GM21526 (cell line): ENCODE measurements around the gene PI4KA.
"Not testable (repeated sequence)": the region's sequence is repeated elsewhere in the genome, so short reads cannot be mapped to it uniquely, and the experiment has no call there.

Experiments
- ATAC-seq: cut with Tn5 transposase; IDR thresholded peaks from one replicate; pipeline ENCODE4 v1.9.1; 2021; ENCODE audit warnings: moderate library complexity; ENCODE audit not compliant: unreplicated experiment, low FRiP score

Gene PI4KA

DNA sequence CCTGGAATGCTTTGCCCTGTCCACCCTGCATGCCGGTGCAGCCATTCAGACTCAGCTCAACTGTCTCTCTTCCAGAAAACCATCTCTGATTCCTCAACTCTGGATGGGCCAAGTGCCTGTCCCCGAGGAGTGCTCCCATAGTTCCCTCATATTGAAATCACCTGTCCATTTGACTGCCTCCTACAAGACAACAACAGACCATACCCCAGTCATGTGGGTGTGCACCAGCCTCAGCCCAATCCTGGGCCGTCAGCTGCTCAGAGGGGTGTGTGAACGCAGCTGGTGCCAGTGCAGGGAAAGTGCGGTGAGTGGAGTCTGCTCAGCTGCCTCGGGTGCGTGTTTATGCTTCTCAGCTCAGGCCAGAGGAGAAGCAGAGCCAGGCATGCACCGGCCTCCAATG, 126.2 kb downstream of the PI4KA start:
- not testable (repeated sequence) for ATAC-seq

DNA sequence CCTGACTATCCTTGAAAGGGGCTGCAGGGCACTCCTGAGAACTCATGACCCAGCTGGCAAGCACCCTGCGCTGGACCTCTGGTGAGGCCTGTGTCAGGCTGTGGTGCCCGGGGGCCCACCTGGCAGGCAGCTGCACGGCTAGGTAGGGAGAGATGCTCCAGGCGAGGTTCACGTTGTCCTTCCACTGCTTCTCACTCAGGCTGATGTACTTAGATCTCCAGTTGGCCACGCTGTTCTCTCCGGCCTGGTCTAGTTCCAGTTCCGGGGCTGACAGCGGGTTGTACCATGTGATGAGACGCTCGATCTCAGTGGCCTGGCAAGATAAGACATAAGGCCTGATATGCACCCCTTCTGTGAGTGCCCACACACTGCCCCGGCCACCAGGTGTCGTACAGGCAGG, 129.4 kb downstream of the PI4KA start:
- no peak for ATAC-seq

DNA sequence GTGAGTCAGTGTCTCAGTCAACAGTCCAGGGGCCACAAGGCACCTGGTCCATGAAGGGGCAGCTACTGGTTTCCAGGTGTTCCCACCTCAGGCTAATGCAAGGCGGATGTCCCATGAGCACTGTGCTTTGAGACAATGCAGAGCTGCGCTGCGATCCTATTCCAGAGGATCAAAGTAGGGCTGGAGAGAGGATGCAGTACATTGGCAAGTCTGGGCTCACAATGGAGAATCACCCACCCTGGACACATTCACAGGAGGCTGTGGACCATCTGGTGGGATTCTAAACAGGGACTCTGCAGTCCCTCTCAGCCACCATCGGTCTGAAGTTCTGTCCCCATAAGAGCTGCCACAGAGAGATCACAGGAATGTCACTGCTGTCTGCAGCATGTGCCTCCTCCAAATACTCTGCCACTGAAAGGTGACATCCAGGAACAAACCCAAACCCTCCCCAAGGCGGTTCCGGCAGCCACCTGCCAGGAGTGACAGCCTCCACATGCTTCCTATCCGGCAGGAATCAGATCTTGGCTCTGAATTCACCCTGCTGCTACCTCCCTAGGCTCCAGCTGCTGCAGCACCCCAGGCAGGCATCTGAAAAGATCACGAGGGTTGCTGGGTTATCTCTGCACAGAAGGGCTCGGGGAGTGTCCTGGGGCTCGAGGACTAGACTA, 130.0 kb downstream of the PI4KA start:
- ATAC-seq, result no peak

DNA sequence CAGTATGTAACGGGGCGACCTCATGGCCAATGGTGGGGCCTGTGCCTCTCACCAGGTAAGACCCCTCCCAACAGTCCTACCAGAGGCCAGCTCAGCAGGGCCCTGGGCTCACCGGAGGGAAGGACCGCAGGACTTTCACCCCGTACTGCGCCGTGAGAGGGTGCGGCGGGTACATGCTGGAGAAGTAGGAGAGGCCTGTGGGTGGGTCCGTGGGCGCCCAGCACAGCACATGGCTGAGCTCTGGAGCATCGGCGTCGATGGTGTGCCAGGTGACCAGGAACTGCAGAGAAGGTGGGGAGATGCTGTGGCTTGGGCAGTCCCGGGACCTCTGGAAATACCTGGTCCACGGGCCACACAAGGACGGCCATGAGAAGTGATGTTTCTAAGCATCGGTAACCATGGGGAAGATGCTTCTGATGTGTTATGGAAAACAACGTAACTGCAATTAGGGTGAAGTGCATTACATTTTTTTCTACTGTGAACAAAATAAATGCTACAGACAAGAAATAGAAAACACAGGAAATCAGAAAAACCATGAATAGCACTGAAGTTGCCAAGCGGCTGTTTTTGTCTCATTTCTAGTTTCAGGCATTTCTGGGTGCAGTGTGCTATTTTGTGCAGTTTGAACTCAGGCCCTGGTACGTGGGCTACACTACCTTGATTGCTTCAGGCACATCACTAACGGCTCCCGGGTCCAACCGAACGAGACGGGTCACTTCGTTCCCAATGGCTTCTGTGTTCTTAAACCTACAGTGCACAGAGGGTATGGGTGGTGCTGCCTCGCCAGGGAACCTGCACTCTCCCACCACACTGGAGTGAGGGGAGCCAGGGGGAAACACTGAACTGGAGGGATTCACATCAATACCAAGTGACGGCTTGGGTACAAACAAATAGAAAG, 131.2 kb downstream of the PI4KA start:
- no peak for ATAC-seq

DNA sequence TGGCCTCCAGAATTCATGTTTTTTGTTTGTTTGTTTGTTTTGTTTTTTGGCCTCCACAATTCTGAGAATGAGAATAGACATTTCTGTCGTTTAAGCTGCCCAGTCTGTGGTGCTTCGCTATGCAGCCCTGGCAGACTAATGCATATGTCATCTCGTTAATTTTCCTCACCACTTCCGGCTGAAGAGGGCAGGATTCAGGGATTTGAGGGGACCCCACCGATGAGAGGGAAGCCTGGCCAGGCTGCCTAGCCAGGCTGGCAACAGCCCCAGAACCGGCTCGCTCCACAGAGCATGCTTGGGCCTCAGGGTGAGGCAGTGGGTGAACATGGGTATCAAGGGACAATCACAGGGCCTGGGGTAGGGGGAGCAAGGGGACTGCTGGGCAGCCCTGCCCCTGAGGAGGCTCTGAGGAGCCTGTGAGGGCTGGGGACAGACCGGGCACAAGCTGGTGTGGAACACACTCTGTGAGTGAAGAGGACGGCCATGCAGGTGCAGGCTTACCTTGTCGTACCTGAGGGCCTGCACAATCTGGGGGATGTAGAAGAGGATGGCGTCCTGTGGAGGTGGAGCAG, 132.5 kb downstream of the PI4KA start:
- ATAC-seq, result no peak

DNA sequence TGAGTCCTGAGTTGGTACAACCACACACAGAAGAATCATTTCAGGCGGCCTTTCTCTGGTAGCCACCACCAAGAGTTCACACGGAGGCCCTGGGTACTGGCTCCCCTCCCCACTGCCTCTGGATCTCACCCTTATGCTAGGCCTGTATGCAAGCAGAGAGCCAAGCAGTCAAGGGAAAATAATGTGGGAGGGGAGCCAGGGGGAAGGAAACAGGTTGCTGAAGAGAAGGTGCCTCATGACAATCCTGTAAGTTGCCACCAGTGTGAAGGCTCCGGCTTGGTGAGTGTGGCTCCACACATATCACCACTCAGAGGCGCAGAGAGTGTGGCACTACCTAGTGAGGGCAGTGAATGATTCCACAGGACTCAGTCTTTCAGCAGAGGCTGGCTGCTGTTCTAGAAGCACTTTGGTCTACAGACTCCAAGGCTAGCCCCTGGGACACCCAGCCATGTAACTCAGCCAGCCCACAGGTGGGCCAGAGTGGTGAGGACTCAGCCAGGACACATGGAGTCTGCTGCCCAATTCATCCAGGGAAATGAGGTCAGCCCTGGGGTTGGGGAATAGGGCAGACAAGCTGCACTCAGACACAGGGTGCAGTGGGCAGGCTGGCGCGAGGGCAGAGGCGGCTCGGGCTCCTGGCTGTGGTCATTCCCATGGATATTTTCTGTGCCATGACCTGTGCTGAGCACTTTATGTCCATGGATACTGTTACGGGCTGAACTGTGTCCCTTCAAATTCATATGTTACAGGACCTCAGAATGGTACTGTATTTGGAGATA, 133.7 kb downstream of the PI4KA start:
- ATAC-seq, result no peak

DNA sequence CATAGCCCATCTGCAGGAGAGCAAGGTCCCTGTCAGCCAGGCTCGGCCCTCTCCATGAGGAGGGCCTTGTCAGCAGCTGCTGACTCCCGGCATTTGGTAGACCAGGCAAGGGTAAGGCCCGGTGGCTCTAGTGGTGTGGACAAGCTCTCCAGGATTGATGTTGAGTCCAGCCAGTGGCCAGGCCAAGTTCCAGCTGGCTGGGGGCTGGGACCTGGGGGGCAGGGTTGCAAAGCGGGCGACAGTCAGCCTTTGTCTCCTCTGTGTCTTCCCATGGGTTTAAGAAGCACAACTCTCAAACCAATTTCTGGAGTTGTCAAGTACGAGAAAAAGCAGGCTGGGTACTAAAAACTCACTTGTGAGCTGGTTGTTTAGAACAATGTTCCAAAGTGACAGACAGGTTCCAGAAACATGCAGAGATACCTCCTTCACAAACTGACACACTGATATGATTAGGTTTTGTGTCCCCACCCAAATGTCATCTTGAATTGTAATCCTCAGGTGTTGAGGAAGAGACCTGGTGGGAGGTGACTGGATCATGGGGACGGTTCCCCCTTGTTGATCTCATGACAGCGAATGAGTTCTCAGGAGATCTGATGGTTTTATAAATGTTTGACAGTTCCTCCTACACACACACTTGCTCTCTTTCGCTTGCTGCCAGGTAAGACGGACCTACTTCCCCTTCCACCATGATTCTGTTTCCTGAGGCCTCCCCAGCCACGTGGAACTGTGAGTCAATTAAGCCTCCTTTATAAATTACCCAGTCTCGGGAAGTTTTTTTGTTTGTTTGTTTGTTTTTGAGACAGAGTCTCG, 137.0 kb downstream of the PI4KA start:
- ATAC-seq, result no peak

DNA sequence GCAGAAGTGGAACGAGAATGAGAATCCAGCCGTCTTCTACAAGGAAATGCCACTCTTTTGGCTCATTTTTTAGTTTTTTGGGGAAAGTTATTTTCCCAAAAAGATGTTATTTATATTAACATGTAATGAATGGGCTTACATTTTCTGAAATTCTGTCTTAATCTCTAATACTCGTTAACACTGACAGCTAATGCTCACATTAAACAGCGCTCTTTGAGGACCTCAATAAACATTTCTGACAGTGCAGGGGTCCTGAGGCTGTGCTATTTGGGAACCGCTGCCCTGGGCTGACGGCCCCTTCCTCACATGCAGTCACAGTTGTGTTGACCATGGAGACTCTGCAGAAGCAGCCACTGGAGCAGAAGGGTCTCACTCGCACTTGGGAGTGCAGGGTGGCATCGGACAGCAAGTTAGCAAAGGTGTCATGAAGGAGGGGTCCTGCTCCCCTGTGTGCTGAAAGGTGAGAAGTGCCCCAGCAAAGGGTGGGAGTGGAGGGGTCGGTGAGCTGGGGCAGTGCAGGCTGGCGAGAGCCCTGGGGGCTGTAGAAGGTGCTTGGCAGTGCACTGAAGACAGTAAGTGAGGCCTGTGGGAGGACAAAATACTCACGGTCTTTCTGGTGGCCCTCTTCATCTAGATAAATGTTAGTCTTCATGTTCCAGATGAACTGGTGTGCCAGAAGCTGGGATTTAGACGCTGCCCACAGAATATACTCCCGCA, 137.8 kb downstream of the PI4KA start:
- ATAC-seq, result no peak

DNA sequence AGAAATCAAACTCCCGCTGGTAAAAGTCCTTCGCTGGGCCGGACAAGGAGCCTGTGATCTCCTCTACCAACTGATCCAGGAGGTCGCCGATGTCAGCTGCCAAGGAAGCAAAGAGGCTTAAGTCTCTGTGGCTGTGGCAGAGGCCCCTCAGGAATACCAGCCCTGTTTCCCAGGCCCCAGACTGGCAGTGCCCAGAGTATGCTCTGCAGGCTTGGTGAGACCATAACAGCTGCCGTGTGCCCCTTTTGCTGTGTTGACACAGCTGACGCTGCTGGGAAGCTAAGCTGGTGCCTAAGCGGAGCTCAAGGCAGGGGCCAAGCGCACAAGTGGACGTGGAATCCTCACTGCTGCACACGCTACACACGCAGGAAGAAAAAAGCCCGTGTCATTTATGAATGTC, 139.9 kb downstream of the PI4KA start:
- ATAC-seq, result not testable (repeated sequence)

DNA sequence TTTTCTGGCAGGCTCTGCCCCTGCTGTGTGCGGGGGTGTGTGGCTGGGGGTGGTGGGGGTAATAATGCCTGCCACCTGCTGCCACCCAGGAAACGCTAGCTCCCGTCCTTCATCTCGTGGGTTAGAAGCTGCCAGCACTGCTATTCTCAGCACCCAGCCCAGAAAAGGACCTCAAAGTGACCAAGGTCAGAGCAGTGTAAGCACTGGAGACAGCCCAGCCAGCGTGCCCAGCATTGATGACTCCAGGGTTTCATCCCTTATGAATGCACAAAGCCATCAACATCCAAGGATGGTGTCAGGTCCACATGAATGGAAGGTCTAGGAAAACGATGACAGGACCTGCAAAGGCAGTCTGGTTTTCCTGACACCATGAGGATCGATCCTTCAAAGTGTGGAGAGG, 140.6 kb downstream of the PI4KA start:
- ATAC-seq, result not testable (repeated sequence)

DNA sequence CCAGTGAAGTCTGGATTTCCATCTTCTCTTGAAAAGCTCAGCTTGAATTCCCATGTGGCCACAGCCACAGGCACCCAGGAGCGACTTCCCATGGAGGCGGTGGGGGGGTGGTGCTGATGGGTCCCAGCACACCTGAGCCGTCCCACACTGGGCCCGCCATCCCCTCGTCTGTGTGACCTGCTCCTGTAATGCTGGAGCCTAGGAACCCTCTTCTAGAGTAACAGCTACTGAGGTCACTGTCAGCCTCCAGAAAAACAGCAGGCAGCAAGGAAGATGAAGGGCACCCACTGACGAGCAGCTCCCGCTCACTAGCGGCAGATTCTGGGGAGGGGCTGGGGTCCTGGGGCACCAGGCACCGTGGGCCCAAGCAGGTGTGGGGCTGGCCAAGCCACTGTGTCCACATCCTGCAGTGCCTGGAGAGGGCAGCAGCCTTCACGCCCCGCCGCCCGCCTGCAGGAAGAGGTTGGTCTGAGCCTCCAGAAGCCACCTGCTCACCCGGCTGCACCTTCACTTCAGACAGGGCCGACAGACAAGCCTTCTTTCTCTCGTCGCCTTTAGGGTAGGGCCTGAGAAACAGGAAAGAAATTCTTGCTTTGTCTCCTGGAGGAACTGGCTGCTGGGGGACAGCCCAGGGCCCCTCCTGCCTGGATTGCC, 141.3 kb downstream of the PI4KA start:
- ATAC-seq, result not testable (repeated sequence)

DNA sequence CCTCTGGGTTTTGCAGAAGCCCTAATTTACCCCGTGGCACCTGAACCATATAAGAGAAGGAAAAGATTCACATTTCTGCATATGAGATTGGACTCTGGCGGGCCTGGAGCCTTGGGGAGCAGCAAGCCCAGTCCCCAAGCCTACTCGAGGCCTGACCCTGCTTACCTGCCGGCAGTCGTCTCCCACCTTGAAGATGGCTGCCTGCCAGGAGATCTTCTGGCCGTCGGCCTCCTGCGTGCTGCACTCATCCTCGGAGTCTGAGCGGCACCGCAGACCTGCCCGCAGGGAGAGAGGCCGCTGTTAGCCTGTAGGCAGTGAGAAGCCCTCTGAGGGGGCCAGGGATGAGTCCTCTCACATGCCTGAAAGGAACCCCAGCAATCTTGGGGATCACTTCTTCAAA, 145.5 kb downstream of the PI4KA start:
- not testable (repeated sequence) for ATAC-seq

DNA sequence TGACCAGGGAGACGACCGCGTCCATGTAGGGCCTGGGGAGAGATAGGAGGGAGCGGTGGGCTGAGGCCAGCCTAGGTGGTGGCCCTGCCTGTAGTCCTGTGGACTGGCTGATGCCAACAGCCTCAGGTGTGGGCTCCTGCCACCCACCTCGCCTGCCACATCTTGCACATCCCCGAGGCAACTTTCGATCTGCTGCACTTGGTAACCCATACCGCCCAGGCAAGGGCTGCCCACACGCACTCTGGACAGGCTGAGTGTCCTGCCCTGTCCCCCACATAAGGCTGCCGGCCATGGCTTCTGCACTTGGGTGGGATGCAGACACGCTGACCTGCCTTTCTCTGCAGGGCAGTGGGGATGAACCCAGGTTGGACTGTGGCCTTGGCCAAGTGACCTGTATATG, 148.6 kb downstream of the PI4KA start:
- not testable (repeated sequence) for ATAC-seq

DNA sequence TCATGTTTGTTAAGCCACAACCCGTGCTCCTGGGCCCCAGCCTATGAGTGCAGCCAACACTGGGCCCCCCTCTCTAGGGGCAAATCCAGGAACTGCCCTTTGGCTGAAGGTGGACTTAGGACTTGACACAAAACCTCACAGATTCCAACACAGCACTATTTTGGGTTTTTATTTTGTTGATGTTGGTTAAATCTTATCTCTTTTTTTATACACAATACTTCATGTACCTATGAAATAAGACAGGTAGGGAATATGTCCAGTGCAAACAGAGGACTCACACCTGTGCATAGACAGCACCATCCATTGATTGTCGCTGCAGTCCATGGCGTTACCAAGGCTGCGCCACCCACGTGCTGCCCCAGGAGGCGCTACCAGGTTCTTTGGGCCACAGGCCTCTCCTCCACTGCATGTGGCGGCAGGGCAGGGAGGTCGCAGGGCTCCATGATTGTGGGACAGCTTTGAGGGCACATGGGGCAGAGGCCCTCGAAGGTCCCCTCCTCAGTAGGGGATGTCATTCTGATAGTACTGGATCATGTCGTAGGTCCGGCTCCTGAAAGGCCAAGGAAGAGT, 151.0 kb downstream of the PI4KA start:
- ATAC-seq, result not testable (repeated sequence)

DNA sequence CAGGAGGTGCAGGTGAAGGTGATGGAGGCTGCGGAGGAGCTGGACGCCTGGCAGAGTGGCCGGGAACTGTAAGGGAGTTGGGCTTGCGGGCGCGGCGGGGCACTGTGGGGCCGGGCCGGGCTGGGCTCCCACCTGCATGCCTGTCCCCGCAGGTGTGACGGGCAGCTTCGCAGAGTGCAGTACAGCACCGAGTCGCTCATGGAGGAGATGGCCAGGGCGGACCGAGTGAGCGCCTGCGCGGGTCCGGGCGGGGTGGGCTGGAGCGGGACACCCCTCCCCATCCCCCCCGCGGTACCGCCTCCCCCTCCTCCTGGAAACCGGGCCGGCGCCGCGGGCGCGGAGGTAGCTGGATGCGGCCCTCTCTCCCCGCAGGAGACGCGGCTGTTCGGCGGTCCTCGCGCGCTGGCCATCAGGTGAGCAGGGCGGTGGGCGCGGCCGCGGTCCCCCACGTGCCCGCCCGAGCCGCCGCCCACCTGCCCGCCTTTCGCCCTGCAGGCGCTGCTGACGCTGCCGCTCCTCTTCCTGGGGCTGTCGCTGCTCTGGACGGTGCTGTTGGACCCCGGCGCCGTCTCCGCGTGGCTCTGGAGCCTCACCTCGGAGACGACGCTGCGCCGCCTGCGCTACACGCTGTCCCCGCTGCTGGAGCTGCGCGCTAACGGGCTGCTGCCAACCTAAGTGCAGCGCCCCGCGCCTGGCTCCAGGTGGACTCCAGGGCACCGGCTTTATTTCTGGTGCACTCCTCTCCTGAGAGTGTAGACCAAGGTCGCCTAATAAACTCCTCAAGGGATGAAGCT, 154.6 kb downstream of the PI4KA start:
- peak; percentile 4 for ATAC-seq

DNA sequence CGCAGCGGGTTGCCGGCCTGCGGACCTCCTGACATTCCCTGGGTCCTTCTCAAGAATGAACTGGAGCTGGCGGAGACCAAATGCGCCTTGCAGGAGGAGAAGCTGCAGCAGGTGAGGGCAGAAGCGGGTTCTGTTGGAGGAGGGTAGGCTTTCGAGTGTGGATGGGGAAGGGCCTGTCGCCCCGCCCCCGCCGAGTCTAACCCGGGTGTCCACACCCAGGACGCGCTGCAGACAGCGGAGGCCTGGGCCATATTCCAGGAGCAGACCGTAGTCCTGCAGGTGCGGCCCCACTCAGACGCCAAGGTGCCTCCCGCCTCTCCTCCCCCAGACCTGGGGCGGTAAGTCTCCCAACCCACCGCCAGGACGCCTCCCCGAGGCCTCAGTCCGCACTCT, 155.2 kb downstream of the PI4KA start:
- ATAC-seq, result peak; percentile 10

DNA sequence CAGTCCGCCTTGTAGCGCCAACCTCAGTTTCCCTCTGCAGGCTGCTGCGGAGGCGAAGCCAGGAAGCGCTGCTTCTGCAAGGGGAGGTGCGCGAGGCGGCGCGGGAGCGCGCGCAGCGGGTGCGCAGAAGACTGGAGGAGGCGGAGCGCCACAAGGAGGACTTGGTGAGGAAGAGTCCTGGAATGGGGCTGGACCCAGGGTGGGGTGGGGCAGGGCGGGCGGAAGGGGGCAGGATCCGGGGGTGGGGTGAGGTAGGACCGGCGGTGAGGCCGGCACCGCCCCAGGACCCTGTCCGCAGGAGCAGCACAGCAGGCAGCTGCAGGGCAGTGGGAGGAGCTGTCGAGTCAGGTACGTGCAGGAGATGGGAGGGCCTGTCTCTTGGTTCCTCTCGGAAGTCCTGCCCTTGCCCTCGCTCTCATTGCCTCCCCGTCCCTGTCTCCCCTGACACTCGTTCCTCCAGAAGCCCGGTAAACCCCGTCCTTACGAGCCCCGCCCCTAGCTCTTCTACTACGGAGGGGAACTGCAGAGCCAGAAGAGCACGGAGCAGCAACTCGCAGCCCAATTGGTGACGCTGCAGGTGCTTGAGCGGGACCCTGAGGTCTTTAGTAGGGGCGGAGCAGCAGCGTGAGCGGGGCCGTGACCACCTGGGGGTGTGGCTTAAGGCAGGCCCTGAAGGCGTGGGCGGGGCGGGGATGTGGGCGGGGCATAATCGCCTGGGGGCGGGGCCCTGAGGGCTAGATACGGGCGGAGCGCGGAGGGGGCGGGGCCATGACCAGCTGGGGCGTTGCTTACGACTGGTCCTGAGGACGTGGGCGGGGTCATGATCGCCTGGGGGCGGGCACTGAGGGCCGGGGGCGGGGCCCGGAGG, 155.8 kb downstream of the PI4KA start:
- ATAC-seq, result peak; percentile 66
